HepG2 (cell line): ENCODE results near the gene SCN4B. TPM values are rescaled to one million over a fixed set of nuclear protein-coding genes. Genes with fewer than 3 reads are reported as not detected.

ENCODE experiments used
- DMAP1 ChIP-seq: IDR thresholded peaks from 2 replicates; pipeline ENCODE4 v1.6.1; 2016
- ERF ChIP-seq: IDR thresholded peaks from 2 replicates; pipeline ENCODE4 v1.6.1; 2018; ENCODE audit warnings: missing biosample characterization, missing genetic modification reagents
- ESRRA ChIP-seq: sonication (generic); formaldehyde crosslinking; IDR thresholded peaks from 2 replicates; pipeline ENCODE4 v1.5.1; 2020; ENCODE audit warnings: mild to moderate bottlenecking, low read depth, missing genetic modification reagents
- EZH2 ChIP-seq: conservative IDR thresholded peaks from 2 replicates; pipeline ENCODE4 v1.6.1; 2012; ENCODE audit warnings: mild to moderate bottlenecking, low read depth, low read length, moderate library complexity
- GATAD2A ChIP-seq: IDR thresholded peaks from 2 replicates; pipeline ENCODE4 v1.6.1; 2016
- HDAC2 ChIP-seq: sonication (generic); formaldehyde crosslinking; IDR thresholded peaks from 2 replicates; pipeline ENCODE4 v1.4.0; 2020; ENCODE audit warnings: missing genetic modification reagents
- HOXA7 ChIP-seq: sonication (generic); formaldehyde crosslinking; IDR thresholded peaks from 2 replicates; pipeline ENCODE4 v1.8.1; 2022; ENCODE audit warnings: mild to moderate bottlenecking, missing genetic modification reagents, moderate library complexity
- IKZF4 ChIP-seq: sonication (generic); formaldehyde crosslinking; IDR thresholded peaks from 2 replicates; pipeline ENCODE4 v1.5.1; 2020; ENCODE audit warnings: borderline replicate concordance, mild to moderate bottlenecking, low read depth, missing genetic modification reagents; ENCODE audit errors: not compliant biosample characterization
- PCBP2 ChIP-seq: fragments of 200-400 bp; formaldehyde crosslinking; optimal IDR thresholded peaks from 2 replicates; pipeline ENCODE3; 2018; ENCODE audit warnings: low read length, low read depth; ENCODE audit not compliant: poor library complexity, severe bottlenecking
- RBM39 ChIP-seq: fragments of 200-400 bp; formaldehyde crosslinking; IDR thresholded peaks from one replicate; pipeline ENCODE4 v1.6.1; 2018; ENCODE audit warnings: antibody characterized with exemption, mild to moderate bottlenecking, low read depth, low read length; ENCODE audit not compliant: poor library complexity, severe bottlenecking
- RFX5 ChIP-seq: IDR thresholded peaks from 2 replicates; pipeline ENCODE4 v1.6.1; 2011; ENCODE audit warnings: low read depth, low read length, improper control_type of control experiment
- ZNF20 ChIP-seq: sonication (generic); formaldehyde crosslinking; IDR thresholded peaks from 2 replicates; pipeline ENCODE4 v1.4.0; 2020; ENCODE audit warnings: mild to moderate bottlenecking, moderate library complexity, missing genetic modification reagents
- ZNF253 ChIP-seq: sonication (generic); formaldehyde crosslinking; IDR thresholded peaks from 2 replicates; pipeline ENCODE4 v1.8.0; 2022; ENCODE audit warnings: mild to moderate bottlenecking, missing genetic modification reagents, borderline replicate concordance
- ZNF629 ChIP-seq: sonication (generic); formaldehyde crosslinking; conservative IDR thresholded peaks from 2 replicates; pipeline ENCODE4 v1.5.0; 2020; ENCODE audit warnings: missing genetic modification reagents
- ZNF672 ChIP-seq: sonication (generic); formaldehyde crosslinking; IDR thresholded peaks from 2 replicates; pipeline ENCODE4 v1.8.1; 2022; ENCODE audit warnings: missing genetic modification reagents
- ZSCAN21 ChIP-seq: sonication (generic); formaldehyde crosslinking; IDR thresholded peaks from 2 replicates; pipeline ENCODE4 v1.8.0; 2022; ENCODE audit warnings: mild to moderate bottlenecking, missing genetic modification reagents, moderate library complexity, borderline replicate concordance
- polyA plus RNA-seq, 8 experiments: library from polyadenylated mRNA; depleted of rRNA in 3 of 8; stranded (reverse) in 7 of 8; unstranded in 1 of 8; fragments of >200 nt; fragmentation: Illumina TruSeq in 4 of 8; extraction: Trizol in 4 of 8; gene quantifications; 2 replicates each; pipeline versions ENCODE4 v1.2.1 to v1.2.3, GENCODE V29; 2011 to 2016; ENCODE audit warnings: low read depth in 4 of 8, missing spikeins in 1 of 8, mixed read lengths in 1 of 8; ENCODE audit not compliant: insufficient read depth in 1 of 8
- total RNA-seq, 5 experiments: library from RNA; depleted of rRNA; stranded (reverse); fragments of >200 nt; fragmentation: Illumina TruSeq; extraction: Trizol; gene quantifications; 2 replicates each; pipeline ENCODE4 v1.2.3, GENCODE V29; 2016; ENCODE audit warnings: low read depth in 1 of 5
- TF ChIP-seq, protein P1 (sequence below): sonication (generic); formaldehyde crosslinking; IDR thresholded peaks from 2 replicates; pipeline ENCODE4 v1.8.0; 2022; ENCODE audit warnings: missing genetic modification reagents, mild to moderate bottlenecking, borderline replicate concordance
- TF ChIP-seq, protein P2 (sequence below): IDR thresholded peaks from 2 replicates; pipeline ENCODE4 v1.6.1; 2016; ENCODE audit warnings: low read depth, borderline replicate concordance
- TF ChIP-seq, protein P3 (sequence below): sonication (generic); formaldehyde crosslinking; conservative IDR thresholded peaks from 2 replicates; pipeline ENCODE4 v1.8.1; 2023; ENCODE audit warnings: missing genetic modification reagents
- TF ChIP-seq, protein P4 (sequence below): sonication (generic); formaldehyde crosslinking; IDR thresholded peaks from 2 replicates; pipeline ENCODE4 v1.4.0; 2020; ENCODE audit warnings: mild to moderate bottlenecking, missing genetic modification reagents
- TF ChIP-seq, protein P5 (sequence below): fragments of 450-650 bp; IDR thresholded peaks from 2 replicates; pipeline ENCODE4 v1.6.1; 2017; ENCODE audit warnings: mild to moderate bottlenecking

SCN4B gene
- total and polyA plus RNA-seq, 2 of the 13 experiments (the other 11 are each of a cell fraction or from before 2014, with no cell fraction given): 0.04 to 0.29 TPM

DNA sequence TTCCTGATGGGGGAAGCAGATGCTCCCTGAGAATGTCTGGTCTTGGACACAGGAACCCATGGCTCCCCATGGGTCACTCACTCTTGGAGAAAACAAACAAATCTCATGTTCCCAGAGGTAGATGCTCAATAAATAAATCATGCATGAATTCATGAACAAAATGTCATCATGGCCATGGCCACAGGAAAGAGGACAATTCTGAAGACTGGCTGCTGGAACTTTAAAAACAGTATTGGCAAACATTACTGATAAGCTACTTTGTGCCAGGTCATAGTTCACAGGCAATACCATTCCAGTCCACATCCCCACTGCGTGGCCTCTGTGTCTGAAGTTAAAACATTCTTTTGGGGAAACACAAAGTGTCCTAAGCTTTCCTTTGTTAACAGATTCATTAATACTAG is 56.7 kb downstream of the SCN4B start (continued):
- TF ChIP-seq, protein P1, sequence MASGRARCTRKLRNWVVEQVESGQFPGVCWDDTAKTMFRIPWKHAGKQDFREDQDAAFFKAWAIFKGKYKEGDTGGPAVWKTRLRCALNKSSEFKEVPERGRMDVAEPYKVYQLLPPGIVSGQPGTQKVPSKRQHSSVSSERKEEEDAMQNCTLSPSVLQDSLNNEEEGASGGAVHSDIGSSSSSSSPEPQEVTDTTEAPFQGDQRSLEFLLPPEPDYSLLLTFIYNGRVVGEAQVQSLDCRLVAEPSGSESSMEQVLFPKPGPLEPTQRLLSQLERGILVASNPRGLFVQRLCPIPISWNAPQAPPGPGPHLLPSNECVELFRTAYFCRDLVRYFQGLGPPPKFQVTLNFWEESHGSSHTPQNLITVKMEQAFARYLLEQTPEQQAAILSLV (CRISPR knock-in tag): no peak
- TF ChIP-seq GATAD2A: peak; percentile 93
- 0 out of 2 replicates have a peak, but pooled peaks have one; percentile 33 for TF ChIP-seq DMAP1
- no peak for TF ChIP-seq ZNF629 (CRISPR knock-in tag)
- TF ChIP-seq, protein P2, sequence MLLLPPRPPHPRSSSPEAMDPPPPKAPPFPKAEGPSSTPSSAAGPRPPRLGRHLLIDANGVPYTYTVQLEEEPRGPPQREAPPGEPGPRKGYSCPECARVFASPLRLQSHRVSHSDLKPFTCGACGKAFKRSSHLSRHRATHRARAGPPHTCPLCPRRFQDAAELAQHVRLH (CRISPR knock-in tag): no peak
- no peak for TF ChIP-seq ZSCAN21
- no peak for TF ChIP-seq HOXA7 (CRISPR knock-in tag)
- TF ChIP-seq ZNF20 (CRISPR knock-in tag): no peak
- TF ChIP-seq, protein P3, sequence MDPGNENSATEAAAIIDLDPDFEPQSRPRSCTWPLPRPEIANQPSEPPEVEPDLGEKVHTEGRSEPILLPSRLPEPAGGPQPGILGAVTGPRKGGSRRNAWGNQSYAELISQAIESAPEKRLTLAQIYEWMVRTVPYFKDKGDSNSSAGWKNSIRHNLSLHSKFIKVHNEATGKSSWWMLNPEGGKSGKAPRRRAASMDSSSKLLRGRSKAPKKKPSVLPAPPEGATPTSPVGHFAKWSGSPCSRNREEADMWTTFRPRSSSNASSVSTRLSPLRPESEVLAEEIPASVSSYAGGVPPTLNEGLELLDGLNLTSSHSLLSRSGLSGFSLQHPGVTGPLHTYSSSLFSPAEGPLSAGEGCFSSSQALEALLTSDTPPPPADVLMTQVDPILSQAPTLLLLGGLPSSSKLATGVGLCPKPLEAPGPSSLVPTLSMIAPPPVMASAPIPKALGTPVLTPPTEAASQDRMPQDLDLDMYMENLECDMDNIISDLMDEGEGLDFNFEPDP: no peak
- TF ChIP-seq, protein P4, sequence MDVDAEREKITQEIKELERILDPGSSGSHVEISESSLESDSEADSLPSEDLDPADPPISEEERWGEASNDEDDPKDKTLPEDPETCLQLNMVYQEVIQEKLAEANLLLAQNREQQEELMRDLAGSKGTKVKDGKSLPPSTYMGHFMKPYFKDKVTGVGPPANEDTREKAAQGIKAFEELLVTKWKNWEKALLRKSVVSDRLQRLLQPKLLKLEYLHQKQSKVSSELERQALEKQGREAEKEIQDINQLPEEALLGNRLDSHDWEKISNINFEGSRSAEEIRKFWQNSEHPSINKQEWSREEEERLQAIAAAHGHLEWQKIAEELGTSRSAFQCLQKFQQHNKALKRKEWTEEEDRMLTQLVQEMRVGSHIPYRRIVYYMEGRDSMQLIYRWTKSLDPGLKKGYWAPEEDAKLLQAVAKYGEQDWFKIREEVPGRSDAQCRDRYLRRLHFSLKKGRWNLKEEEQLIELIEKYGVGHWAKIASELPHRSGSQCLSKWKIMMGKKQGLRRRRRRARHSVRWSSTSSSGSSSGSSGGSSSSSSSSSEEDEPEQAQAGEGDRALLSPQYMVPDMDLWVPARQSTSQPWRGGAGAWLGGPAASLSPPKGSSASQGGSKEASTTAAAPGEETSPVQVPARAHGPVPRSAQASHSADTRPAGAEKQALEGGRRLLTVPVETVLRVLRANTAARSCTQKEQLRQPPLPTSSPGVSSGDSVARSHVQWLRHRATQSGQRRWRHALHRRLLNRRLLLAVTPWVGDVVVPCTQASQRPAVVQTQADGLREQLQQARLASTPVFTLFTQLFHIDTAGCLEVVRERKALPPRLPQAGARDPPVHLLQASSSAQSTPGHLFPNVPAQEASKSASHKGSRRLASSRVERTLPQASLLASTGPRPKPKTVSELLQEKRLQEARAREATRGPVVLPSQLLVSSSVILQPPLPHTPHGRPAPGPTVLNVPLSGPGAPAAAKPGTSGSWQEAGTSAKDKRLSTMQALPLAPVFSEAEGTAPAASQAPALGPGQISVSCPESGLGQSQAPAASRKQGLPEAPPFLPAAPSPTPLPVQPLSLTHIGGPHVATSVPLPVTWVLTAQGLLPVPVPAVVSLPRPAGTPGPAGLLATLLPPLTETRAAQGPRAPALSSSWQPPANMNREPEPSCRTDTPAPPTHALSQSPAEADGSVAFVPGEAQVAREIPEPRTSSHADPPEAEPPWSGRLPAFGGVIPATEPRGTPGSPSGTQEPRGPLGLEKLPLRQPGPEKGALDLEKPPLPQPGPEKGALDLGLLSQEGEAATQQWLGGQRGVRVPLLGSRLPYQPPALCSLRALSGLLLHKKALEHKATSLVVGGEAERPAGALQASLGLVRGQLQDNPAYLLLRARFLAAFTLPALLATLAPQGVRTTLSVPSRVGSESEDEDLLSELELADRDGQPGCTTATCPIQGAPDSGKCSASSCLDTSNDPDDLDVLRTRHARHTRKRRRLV (CRISPR knock-in tag): no peak
- no peak for TF ChIP-seq RFX5
- TF ChIP-seq, protein P5, sequence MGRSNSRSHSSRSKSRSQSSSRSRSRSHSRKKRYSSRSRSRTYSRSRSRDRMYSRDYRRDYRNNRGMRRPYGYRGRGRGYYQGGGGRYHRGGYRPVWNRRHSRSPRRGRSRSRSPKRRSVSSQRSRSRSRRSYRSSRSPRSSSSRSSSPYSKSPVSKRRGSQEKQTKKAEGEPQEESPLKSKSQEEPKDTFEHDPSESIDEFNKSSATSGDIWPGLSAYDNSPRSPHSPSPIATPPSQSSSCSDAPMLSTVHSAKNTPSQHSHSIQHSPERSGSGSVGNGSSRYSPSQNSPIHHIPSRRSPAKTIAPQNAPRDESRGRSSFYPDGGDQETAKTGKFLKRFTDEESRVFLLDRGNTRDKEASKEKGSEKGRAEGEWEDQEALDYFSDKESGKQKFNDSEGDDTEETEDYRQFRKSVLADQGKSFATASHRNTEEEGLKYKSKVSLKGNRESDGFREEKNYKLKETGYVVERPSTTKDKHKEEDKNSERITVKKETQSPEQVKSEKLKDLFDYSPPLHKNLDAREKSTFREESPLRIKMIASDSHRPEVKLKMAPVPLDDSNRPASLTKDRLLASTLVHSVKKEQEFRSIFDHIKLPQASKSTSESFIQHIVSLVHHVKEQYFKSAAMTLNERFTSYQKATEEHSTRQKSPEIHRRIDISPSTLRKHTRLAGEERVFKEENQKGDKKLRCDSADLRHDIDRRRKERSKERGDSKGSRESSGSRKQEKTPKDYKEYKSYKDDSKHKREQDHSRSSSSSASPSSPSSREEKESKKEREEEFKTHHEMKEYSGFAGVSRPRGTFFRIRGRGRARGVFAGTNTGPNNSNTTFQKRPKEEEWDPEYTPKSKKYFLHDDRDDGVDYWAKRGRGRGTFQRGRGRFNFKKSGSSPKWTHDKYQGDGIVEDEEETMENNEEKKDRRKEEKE: no peak
- TF ChIP-seq IKZF4 (CRISPR knock-in tag): no peak
- TF ChIP-seq ZNF672 (CRISPR knock-in tag): no peak
- TF ChIP-seq EZH2: no peak
- peak; percentile 93 for TF ChIP-seq HDAC2
- no peak for TF ChIP-seq ZNF253
- no peak for TF ChIP-seq ESRRA (CRISPR knock-in tag)
- TF ChIP-seq ERF (CRISPR knock-in tag): peak; percentile 78; the same call in 1 of the 2 replicates
- no peak for TF ChIP-seq PCBP2
- no peak for TF ChIP-seq RBM39
